Activated CD4-positive, alpha-beta T cell treated with anti-CD3 and anti-CD28 coated beads for 36 hours (primary cell): ENCODE results near the gene PKD1. TPM values are rescaled to one million over a fixed set of nuclear protein-coding genes. Genes with fewer than 3 reads are reported as not detected.

ENCODE experiments used
- ATAC-seq: fragments of 200-7000 bp; cut with Tn5 transposase; one replicate; pipeline ENCODE4 v1.10.0; 2021; ENCODE audit warnings: mild to moderate bottlenecking, moderate library complexity
- CTCF ChIA-PET: fragments of 350-600 bp; sonication (Branson Sonifier 250); formaldehyde crosslinking; loops from one replicate; lab custom pipeline; 2021; ENCODE audit warnings: antibody characterized with exemption; lab: Charles Lee
- POLR2A ChIA-PET: fragments of 350-600 bp; sonication (Branson Sonifier 250); formaldehyde crosslinking; loops from one replicate; lab custom pipeline; 2021; ENCODE audit warnings: antibody characterized with exemption, inconsistent platforms; lab: Charles Lee
- DNase-seq: peaks from one replicate; pipeline ENCODE4 v3.0.0-alpha.2; 2020
- H3K27ac Mint-ChIP-seq: one replicate; pipeline ENCODE4 v1.8.0; 2021; ENCODE audit warnings: mixed read lengths
- H3K27me3 Mint-ChIP-seq: one replicate; pipeline ENCODE4 v1.8.0; 2021; ENCODE audit warnings: mixed read lengths
- H3K36me3 Mint-ChIP-seq: one replicate; pipeline ENCODE4 v1.8.0; 2021; ENCODE audit warnings: low read depth, mixed read lengths
- H3K4me1 Mint-ChIP-seq: one replicate; pipeline ENCODE4 v1.8.0; 2021; ENCODE audit warnings: mixed read lengths
- H3K4me3 Mint-ChIP-seq: one replicate; pipeline ENCODE4 v1.8.0; 2021; ENCODE audit warnings: mild to moderate bottlenecking, moderate library complexity, mixed read lengths
- H3K9me3 Mint-ChIP-seq: one replicate; pipeline ENCODE4 v1.8.0; 2021; ENCODE audit warnings: low read depth, mixed read lengths
- intact Hi-C, 2 experiments: fragments of 100-400 bp; cut with DNase I in 1 of 2; cut with micrococcal nuclease in 1 of 2; formaldehyde crosslinking; loops; one replicate each; pipeline versions ENCODE4 v1.14.2 to v1.15.1; 2022 to 2024; cut with DNase I, micrococcal nuclease
- total RNA-seq, 2 experiments: library from RNA; stranded (reverse); gene quantifications; one replicate each; pipeline ENCODE4 v1.2.3, GENCODE V29; 2021

PKD1 gene
- total RNA-seq, 2 experiments from 2014 or later = 64.3 to 71.2 TPM

- no peaks in the 10 kb centered on the region for H3K9me3 Mint-ChIP-seq
- ChIA-PET POLR2A (no interaction called here), CTCF (interaction anchor here (0.7 kb wide), 1 partner anchor 11 kb away, joined by 3 read pairs; no protein-coding TSS in a partner anchor)
- H3K27me3 Mint-ChIP-seq = no peaks in the 10 kb centered on the region
- no peak overlapping the region for H3K27ac Mint-ChIP-seq
- intact Hi-C loops = no loop called here
- DNase-seq = no peak
- H3K4me3 Mint-ChIP-seq = no peak overlapping the region
- H3K36me3 Mint-ChIP-seq = peaks cover 5% of the 10 kb centered on the region
- H3K4me1 Mint-ChIP-seq = no peaks in the 10 kb centered on the region
- no peak for ATAC-seq
Observed at GRCh38 chr16:2166263-2167067, 30.8 kb upstream of the PKD1 start.

DNA sequence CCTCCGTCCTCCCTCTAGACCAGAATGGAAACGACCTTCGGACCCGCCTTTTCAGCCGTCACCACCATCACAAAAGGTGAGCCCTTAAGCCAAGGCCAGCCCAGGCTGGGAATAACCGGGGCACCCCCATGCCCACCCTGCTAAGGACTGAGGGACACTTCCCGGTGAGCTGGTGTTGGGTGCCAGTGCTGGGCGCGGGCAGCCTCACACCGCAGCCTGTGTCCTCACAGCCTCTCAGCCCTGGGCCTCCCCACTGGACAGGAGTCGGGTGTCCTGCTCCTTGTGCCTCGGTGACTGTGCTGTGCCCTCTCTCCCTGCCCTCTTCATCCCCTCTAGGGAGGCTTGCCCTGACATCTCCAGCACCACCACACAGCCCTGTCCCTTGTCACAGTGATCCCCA is 30.2 kb upstream of the PKD1 start:
- no peaks in the 10 kb centered on the region for H3K27me3 Mint-ChIP-seq
- ATAC-seq (no peak), DNase-seq (no peak)
- intact Hi-C loops = no loop called here
- peaks cover 5% of the 10 kb centered on the region for H3K36me3 Mint-ChIP-seq
- POLR2A ChIA-PET = no interaction called here
- CTCF ChIA-PET = no interaction called here
- no peak overlapping the region for H3K27ac Mint-ChIP-seq
- no peaks in the 10 kb centered on the region for H3K9me3 Mint-ChIP-seq
- no peak overlapping the region for H3K4me3 Mint-ChIP-seq
- no peaks in the 10 kb centered on the region for H3K4me1 Mint-ChIP-seq

GRCh38 chr16:2163211-2163881 is 27.6 kb upstream of the PKD1 start:
- ATAC-seq (no peak), DNase-seq (no peak)
- POLR2A ChIA-PET = no interaction called here
- Mint-ChIP-seq H3K27ac (no peak overlapping the region), H3K9me3 (no peaks in the 10 kb centered on the region), H3K4me1 (peaks cover 6% of the 10 kb centered on the region), H3K4me3 (no peak overlapping the region), H3K36me3 (peaks cover 5% of the 10 kb centered on the region), H3K27me3 (no peaks in the 10 kb centered on the region)
- intact Hi-C loops = no loop called here
- CTCF ChIA-PET = no interaction called here

- POLR2A ChIA-PET = no interaction called here
- ATAC-seq (no peak), DNase-seq (no peak)
- Mint-ChIP-seq H3K4me3 (no peak overlapping the region), H3K36me3 (peaks cover 5% of the 10 kb centered on the region), H3K9me3 (no peaks in the 10 kb centered on the region), H3K4me1 (peaks cover 10% of the 10 kb centered on the region), H3K27me3 (no peaks in the 10 kb centered on the region), H3K27ac (no peak overlapping the region)
- intact Hi-C loops = no loop called here
- CTCF ChIA-PET = no interaction called here
Observed at GRCh38 chr16:2162676-2163118, 27.0 kb upstream of the PKD1 start.

DNA sequence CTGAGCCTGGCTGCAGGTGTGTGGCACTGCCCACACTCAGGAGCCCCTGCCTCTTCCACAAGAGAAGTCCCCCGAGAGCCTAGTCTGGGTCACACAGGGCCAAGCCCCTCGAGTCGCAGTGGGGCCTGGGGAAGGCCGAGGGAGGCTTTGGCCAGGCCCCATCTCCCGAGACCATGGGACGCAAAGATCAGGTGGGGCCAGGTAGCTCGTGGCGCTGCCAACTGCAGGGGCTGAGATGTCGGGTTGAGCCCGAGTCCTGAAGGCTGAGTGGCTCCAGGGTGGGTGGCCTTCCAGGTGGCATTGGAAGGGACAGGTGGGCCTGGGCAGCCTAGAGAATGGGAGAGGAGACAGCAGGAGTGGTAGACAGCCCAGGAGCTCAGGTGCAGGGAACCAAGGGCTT is 26.2 kb upstream of the PKD1 start:
- no peaks in the 10 kb centered on the region for H3K9me3 Mint-ChIP-seq
- H3K27me3 Mint-ChIP-seq = no peaks in the 10 kb centered on the region
- POLR2A ChIA-PET = no interaction called here
- peaks cover 17% of the 10 kb centered on the region for H3K4me1 Mint-ChIP-seq
- CTCF ChIA-PET = interaction anchor here (0.6 kb wide), 1 partner anchor 20 kb away, joined by 3 read pairs; no protein-coding TSS in a partner anchor
- ATAC-seq (no peak), DNase-seq (no peak)
- H3K4me3 Mint-ChIP-seq = no peak overlapping the region
- peaks cover 5% of the 10 kb centered on the region for H3K36me3 Mint-ChIP-seq
- intact Hi-C loops = no loop called here
- H3K27ac Mint-ChIP-seq = no peak overlapping the region

DNA sequence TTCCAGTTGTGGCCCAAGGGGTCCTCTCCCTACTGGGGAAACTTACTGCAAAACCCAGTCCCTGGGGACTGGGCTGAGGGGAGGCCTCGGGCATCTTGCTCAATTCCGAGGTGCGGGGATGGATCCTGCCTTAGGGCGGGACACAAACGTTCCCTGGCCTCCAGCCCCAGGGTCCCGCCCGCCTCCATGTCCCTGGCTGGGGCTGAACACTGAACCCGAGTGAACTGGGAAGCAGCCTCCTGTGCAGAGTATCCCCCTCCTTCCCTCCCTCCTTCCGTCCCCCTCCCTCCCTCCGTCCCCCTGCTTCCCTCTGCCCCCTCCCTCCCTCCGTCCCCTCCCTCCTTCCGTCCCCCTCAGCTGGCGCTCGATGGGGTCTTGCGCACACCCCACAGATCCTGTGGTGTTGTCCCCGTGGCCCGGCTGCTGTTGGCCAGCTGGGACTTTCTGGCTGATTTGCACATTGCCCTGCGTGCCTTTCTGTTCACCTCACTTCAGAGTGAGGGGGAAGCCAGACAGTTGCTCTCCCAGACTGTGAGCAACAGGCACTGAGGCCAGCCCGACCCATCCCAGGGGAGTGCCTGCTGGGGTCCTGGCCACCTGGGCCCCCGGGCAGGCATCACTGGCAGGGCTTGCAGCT is 25.3 kb upstream of the PKD1 start:
- peaks cover 6% of the 10 kb centered on the region for H3K36me3 Mint-ChIP-seq
- H3K4me1 Mint-ChIP-seq = peaks cover 22% of the 10 kb centered on the region
- intact Hi-C loops = no loop called here
- H3K9me3 Mint-ChIP-seq = no peaks in the 10 kb centered on the region
- CTCF ChIA-PET = interaction anchor here (0.7 kb wide), 1 partner anchor 34 kb away, joined by 3 read pairs; no protein-coding TSS in a partner anchor
- H3K27me3 Mint-ChIP-seq = no peaks in the 10 kb centered on the region
- POLR2A ChIA-PET = no interaction called here
- DNase-seq (no peak), ATAC-seq (no peak)
- no peak overlapping the region for H3K4me3 Mint-ChIP-seq
- H3K27ac Mint-ChIP-seq = no peak overlapping the region

GRCh38 chr16:2159175-2159838 is 23.6 kb upstream of the PKD1 start:
- no peak for ATAC-seq

GRCh38 chr16:2158262-2158638 is 22.6 kb upstream of the PKD1 start:
- intact Hi-C loops = loop anchor here in 1 of 2 experiments (5.0 kb wide), 1 partner anchor 49 kb away; the partner anchor contains the start of gene MLST8
- Mint-ChIP-seq H3K4me3 (no peak overlapping the region), H3K36me3 (peaks cover 25% of the 10 kb centered on the region), H3K27ac (no peak overlapping the region), H3K27me3 (no peaks in the 10 kb centered on the region), H3K9me3 (no peaks in the 10 kb centered on the region), H3K4me1 (peaks cover 22% of the 10 kb centered on the region)
- POLR2A ChIA-PET = no interaction called here
- DNase-seq = no peak
- CTCF ChIA-PET = no interaction called here
- no peak for ATAC-seq

More at GRCh38 chr16:2159175-2159838, 23.6 kb upstream of the PKD1 start:
- Mint-ChIP-seq H3K27ac (no peak overlapping the region), H3K27me3 (no peaks in the 10 kb centered on the region), H3K36me3 (peaks cover 15% of the 10 kb centered on the region), H3K4me3 (no peak overlapping the region), H3K9me3 (no peaks in the 10 kb centered on the region), H3K4me1 (peaks cover 22% of the 10 kb centered on the region)
- ChIA-PET CTCF (interaction anchor here (0.5 kb wide), 1 partner anchor 155 kb away, joined by 3 read pairs; no protein-coding TSS in a partner anchor), POLR2A (no interaction called here)
- DNase-seq = no peak
- intact Hi-C loops = loop anchor here in 1 of 2 experiments (5.0 kb wide), 1 partner anchor 48 kb away; the partner anchor contains the start of gene MLST8

DNA sequence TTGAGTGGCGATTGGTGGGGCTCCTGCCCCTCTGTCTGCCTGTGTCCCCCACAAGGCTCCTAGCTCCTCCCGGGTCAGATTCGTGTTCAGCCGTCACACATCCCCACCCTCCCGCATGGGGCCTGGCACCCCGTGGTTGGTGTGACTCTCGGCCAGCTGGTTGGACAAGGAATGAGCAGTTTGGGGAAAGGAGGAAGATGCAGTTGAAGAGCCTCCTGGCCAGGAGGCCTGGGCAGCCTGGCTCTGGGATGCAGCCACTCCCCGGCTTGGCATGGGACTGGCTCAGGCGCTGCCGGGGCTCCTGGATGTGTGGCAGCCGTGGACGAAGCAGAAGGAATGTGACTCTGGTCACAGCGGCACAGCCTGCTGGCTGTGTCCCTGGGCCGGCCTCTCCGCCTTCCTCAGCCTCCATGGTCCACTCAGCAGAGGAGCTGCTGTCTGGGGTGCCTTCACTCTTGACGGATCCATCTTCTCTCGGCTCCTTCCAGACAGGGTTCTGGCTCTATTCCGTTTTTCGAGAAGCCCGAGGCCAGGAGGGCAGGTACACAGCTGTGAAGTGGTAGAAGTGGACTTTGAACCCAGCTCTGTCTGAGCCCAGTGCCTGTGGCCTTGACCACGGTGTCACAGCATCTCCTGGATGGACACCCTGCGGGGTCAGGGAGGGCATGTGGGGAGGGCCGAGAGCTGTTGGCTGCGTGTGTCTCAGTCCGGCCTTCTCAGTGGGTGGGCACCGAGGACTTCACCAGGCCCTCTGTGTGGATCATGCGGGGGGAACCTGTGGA is 22.0 kb upstream of the PKD1 start:
- Mint-ChIP-seq H3K27ac (no peak overlapping the region), H3K4me1 (peaks cover 22% of the 10 kb centered on the region), H3K27me3 (no peaks in the 10 kb centered on the region), H3K36me3 (peaks cover 31% of the 10 kb centered on the region), H3K4me3 (peak overlapping the region; percentile 89), H3K9me3 (no peaks in the 10 kb centered on the region)
- no peak for DNase-seq
- ATAC-seq = no peak
- intact Hi-C loops = loop anchor here in 1 of 2 experiments (5.0 kb wide), 1 partner anchor 50 kb away; the partner anchor contains the start of gene MLST8
- ChIA-PET POLR2A (no interaction called here), CTCF (interaction anchor here (1.0 kb wide), 1 partner anchor 21 kb away, joined by 3 read pairs; no protein-coding TSS in a partner anchor)

DNA sequence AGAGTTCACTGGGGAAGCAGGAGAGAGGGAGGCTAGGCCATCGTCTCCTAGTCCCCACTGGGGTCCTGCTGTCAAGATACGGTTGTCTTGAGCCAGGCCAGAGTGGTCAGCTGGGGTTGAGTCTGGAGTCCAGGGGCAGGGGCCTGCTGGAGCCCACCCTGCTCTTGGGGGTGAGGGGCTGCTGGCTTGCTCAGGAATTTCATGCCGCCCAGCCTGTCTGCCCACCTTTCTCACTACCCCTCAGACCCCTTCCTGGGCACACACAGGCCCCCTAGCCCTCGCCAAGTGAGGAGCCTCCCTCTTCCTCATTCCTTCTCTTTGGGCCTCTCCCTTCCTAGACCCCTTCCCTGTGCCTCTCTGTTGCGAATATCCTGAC is 21.1 kb upstream of the PKD1 start:
- Mint-ChIP-seq H3K9me3 (no peaks in the 10 kb centered on the region), H3K4me3 (peak overlapping the region; percentile 89), H3K36me3 (peaks cover 40% of the 10 kb centered on the region), H3K27me3 (no peaks in the 10 kb centered on the region), H3K27ac (peak overlapping the region; percentile 94), H3K4me1 (peaks cover 24% of the 10 kb centered on the region)
- ChIA-PET POLR2A (no interaction called here), CTCF (interaction anchor here (1.0 to 1.8 kb wide), 2 partner anchors 20 to 109 kb away, joined by 3 to 8 read pairs; partner anchors contain the start of genes NTHL1 and TSC2)
- ATAC-seq (no peak), DNase-seq (no peak)
- intact Hi-C loops = loop anchor here in 1 of 2 experiments (5.0 kb wide), 1 partner anchor 50 kb away; the partner anchor contains the start of gene MLST8
